Measurements from ENCODE around the gene ADAMTS14. TPM values are rescaled to one million over a fixed set of nuclear protein-coding genes. Genes with fewer than 3 reads are reported as not detected.

ADAMTS14 gene
- total RNA-seq, 1 experiment from 2014 or later, result 1.6 TPM

- Histone ChIP-seq H2BK120ac (ENCODE audit: low read depth, low read length, poor library complexity, severe bottlenecking) (no peak overlapping the region), H2AK5ac (ENCODE audit: insufficient read length, low read length) (no peak overlapping the region), H2AFZ (ENCODE audit: low read length) (no peak overlapping the region), H3K9me3 (ENCODE audit: control insufficient read depth, low read depth, low read length) (no peaks in the 10 kb centered on the region), H4K20me1 (ENCODE audit: control insufficient read depth, insufficient read depth, insufficient read length) (no peaks in the 10 kb centered on the region), H3K23me2 (ENCODE audit: insufficient read length, low read depth, low read length, poor library complexity, severe bottlenecking) (no peaks in the 10 kb centered on the region), H2BK15ac (ENCODE audit: low read depth, low read length) (no peak overlapping the region), H3K4ac (ENCODE audit: low read depth, low read length) (no peak overlapping the region), H4K5ac (ENCODE audit: insufficient read length, low read depth, low read length) (no peak overlapping the region), H3K4me1 (ENCODE audit: insufficient read depth, low read length) (no peaks in the 10 kb centered on the region), H3K9ac (ENCODE audit: extremely low read depth, insufficient read length, low read length) (no peak overlapping the region), H3K79me1 (ENCODE audit: insufficient read depth, low read depth, low read length, poor library complexity, severe bottlenecking) (no peaks in the 10 kb centered on the region), H3K56ac (ENCODE audit: insufficient read length, low read depth, low read length) (no peak overlapping the region), H2BK12ac (ENCODE audit: insufficient read length, low read depth, low read length) (no peak overlapping the region), H2BK5ac (ENCODE audit: insufficient read length, low read length) (no peak overlapping the region), H3K18ac (ENCODE audit: insufficient read length, low read depth, low read length) (no peak overlapping the region), H3K4me2 (ENCODE audit: insufficient read depth, insufficient read length, low read length) (no peak overlapping the region), H3K27me3 (ENCODE audit: insufficient read depth, low read length) (no peaks in the 10 kb centered on the region), H4K91ac (ENCODE audit: insufficient read length, low read depth, low read length) (no peak overlapping the region), H3K14ac (ENCODE audit: insufficient read depth, low read length) (no peak overlapping the region), H3K27ac (ENCODE audit: insufficient read length, low read depth, low read length) (no peak overlapping the region), H2BK20ac (ENCODE audit: low read depth, low read length, poor library complexity, severe bottlenecking) (no peak overlapping the region), H3K79me2 (ENCODE audit: insufficient read depth, low read length) (no peaks in the 10 kb centered on the region), H3T11ph (ENCODE audit: low read length) (no peak overlapping the region), H4K8ac (replicated peaks; ENCODE audit: insufficient read length, low read depth, low read length) (no peak overlapping the region), H3K23ac (ENCODE audit: insufficient read length, low read depth, low read length) (no peak overlapping the region)
- Mint-ChIP-seq H3K4me1 (peaks cover 3 to 4% of the 10 kb centered on the region in 2 experiments; a peak in 3 of 4 replicates), H3K27me3 (ENCODE audit: low read depth) (no peaks in the 10 kb centered on the region; the same call in 1 of the 2 replicates), H3K36me3 (ENCODE audit: insufficient read depth in 1 of 3, low read depth in 3 of 3) (no peaks in the 10 kb centered on the region; a peak in 2 of 7 replicates), H3K27ac (no peak overlapping the region), H3K9me3 (no peaks in the 10 kb centered on the region), H3K4me3 (no peak overlapping the region)
- no peak for DNase-seq
- no peak for TF ChIP-seq CTCF (conservative IDR thresholded peaks at IDR 0.05)
- no CpG with 5 or more reads among the region's 4 CpGs for WGBS (ENCODE audit: extremely low coverage, insufficient read length, low lambda C conversion rate)
Observed at GRCh38 chr10:70732569-70732968, 60.3 kb downstream of the ADAMTS14 start.
